ENCODE results near the gene KLHL29.

- TF ChIP-seq, protein P1, sequence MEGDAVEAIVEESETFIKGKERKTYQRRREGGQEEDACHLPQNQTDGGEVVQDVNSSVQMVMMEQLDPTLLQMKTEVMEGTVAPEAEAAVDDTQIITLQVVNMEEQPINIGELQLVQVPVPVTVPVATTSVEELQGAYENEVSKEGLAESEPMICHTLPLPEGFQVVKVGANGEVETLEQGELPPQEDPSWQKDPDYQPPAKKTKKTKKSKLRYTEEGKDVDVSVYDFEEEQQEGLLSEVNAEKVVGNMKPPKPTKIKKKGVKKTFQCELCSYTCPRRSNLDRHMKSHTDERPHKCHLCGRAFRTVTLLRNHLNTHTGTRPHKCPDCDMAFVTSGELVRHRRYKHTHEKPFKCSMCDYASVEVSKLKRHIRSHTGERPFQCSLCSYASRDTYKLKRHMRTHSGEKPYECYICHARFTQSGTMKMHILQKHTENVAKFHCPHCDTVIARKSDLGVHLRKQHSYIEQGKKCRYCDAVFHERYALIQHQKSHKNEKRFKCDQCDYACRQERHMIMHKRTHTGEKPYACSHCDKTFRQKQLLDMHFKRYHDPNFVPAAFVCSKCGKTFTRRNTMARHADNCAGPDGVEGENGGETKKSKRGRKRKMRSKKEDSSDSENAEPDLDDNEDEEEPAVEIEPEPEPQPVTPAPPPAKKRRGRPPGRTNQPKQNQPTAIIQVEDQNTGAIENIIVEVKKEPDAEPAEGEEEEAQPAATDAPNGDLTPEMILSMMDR (IDR thresholded peaks at IDR 0.05; ENCODE audit: low read depth, low read length) = no peak
- no peak for TF ChIP-seq POLR2A (IDR thresholded peaks at IDR 0.05; ENCODE audit: extremely low read depth, insufficient read length)
Observed at GRCh38 chr2:23753291-23754010, 368.5 kb downstream of the KLHL29 start.

All from NB4 (cell line).